Measurements from ENCODE around the gene MIB2. TPM values are rescaled to one million over a fixed set of nuclear protein-coding genes. Genes with fewer than 3 reads are reported as not detected.

Gene MIB2
- total and polyA plus RNA-seq, 8 donors: 21.5 to 871 (median 137) TPM

DNA sequence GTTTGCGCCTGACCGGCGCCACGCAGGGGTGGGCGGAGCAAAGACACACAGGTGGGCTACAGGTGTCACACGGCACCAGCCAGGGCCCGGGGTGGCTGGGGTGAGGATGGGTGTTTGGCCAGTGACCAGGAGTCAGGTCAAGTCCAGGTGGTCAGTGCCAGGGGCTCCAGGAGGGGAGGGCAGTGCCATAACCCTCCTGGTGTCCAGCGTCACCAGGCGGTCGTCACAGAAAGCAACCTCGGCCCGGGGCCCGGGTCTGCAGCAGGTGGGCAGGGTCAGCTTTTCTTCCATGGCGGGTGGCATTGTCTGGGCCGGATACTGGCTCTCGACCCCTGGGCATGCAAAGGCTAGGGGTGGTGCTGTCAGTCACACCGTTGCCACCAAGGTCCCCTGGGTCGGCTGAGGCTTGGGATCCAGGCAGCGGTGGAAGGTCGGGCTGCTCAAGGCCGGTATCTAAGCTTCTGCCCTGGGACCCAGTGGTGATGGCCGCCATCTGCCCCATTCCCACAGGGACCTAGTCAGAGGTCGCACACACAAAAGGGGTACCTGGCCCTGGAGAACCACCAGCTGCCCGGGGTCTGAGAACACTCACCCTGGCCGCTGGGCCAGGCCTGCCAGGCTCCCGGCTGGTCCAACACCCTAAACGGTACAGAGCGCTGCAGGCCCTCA, 17.1 kb upstream of the MIB2 start:
- H3K4me1 ChIP-seq: peaks cover 13 to 35% (median 20%) of the 10 kb centered on the region in 4 donors
- 74 to 85% (median 81%) methylated on average over 12 to 28 of the region's 28 CpGs for WGBS, 5 donors
- TF ChIP-seq EP300 (IDR thresholded peaks at IDR 0.05) (no peak), POLR2AphosphoS5 (IDR thresholded peaks at IDR 0.05) (no peak), POLR2A (IDR thresholded peaks at IDR 0.05) (no peak)
- TF ChIP-seq, protein P1, sequence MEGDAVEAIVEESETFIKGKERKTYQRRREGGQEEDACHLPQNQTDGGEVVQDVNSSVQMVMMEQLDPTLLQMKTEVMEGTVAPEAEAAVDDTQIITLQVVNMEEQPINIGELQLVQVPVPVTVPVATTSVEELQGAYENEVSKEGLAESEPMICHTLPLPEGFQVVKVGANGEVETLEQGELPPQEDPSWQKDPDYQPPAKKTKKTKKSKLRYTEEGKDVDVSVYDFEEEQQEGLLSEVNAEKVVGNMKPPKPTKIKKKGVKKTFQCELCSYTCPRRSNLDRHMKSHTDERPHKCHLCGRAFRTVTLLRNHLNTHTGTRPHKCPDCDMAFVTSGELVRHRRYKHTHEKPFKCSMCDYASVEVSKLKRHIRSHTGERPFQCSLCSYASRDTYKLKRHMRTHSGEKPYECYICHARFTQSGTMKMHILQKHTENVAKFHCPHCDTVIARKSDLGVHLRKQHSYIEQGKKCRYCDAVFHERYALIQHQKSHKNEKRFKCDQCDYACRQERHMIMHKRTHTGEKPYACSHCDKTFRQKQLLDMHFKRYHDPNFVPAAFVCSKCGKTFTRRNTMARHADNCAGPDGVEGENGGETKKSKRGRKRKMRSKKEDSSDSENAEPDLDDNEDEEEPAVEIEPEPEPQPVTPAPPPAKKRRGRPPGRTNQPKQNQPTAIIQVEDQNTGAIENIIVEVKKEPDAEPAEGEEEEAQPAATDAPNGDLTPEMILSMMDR (IDR thresholded peaks at IDR 0.05): no peak
- no peak overlapping the region for H3K27ac ChIP-seq
- no peak for DNase-seq
- intact Hi-C loops (cut with DNase I; ENCODE audit: low total_unique reads): no loop called here
- H3K36me3 ChIP-seq: no peaks in the 10 kb centered on the region
- no peak overlapping the region for H3K4me3 ChIP-seq
- H3K27me3 ChIP-seq: peaks cover 13 to 66% (median 41%) of the 10 kb centered on the region in 3 donors
- H3K9me3 ChIP-seq: no peaks in the 10 kb centered on the region

DNA sequence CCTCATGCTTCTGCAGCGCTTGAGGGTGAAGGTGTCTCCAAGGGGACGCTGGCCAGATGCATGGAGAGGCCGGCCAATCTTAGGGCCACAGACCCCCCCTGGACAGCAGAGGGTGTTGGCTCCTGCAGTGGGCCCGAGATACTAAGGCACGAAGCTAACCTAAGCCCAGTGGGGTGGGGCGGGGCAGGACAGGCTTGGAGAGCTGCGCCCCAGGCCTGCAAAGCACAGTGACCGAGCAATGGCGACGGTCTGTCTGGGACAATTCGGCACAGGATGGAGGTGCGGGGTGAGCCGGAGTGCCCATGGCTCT, 16.6 kb upstream of the MIB2 start:
- TF ChIP-seq POLR2AphosphoS5 (IDR thresholded peaks at IDR 0.05) (no peak), POLR2A (IDR thresholded peaks at IDR 0.05) (no peak), EP300 (IDR thresholded peaks at IDR 0.05) (no peak)
- TF ChIP-seq, protein P1 (IDR thresholded peaks at IDR 0.05): no peak
- peaks cover 13 to 71% (median 41%) of the 10 kb centered on the region in 3 donors for H3K27me3 ChIP-seq
- no peak for DNase-seq
- no peak overlapping the region for H3K27ac ChIP-seq
- WGBS, 5 donors: 83 to 88% (median 85%) methylated on average over 8 to 13 of the region's 13 CpGs
- no peaks in the 10 kb centered on the region for H3K9me3 ChIP-seq
- H3K4me1 ChIP-seq: peaks cover 13 to 35% (median 20%) of the 10 kb centered on the region in 4 donors
- no peak overlapping the region for H3K4me3 ChIP-seq
- intact Hi-C loops (cut with DNase I; ENCODE audit: low total_unique reads): no loop called here
- H3K36me3 ChIP-seq: no peaks in the 10 kb centered on the region

DNA sequence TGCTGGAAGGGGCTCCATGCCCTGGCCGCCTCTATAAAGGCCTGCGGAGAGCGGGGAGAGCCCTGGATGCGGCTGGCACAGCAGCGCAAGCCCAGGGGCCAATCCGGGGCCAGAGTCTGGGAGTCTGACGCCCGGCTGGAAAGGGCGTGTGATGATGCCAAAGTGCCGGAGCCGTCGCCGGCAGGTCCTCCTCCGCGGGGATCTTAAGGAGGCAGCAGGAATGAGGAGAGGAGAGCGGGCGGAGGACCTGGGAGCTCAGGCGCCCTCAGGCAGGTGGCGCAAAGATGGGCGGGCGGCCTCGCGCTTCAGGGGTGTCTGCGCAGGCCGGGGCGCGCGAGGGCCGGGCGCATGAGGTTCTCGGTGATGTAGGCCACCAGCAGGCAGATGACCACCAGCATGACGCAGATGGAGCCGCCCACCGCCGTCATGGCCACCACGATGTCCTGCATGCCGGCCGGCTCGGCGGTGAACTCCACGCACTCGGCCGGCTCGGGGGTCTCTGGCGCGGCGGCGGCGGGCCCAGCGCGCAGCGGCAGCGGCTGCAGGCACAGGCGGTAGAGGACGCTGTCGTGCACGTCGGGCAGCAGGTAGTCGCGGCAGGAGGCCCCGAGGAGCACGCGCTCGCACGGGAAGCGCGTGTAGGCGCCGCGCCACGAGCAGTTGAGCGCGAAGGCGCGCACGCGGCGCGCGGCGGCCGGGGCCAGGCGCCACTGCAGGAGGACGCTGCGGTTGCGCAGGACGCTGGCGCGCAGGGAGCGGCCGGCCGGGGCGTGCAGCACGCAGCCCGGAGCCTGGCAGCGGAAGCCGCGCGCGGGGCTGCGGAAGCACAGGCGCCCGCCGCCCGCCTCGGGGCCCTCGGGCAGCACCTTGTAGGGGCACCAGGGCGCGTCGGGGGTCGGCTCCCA, 16.0 kb upstream of the MIB2 start:
- H3K4me3 ChIP-seq: peak overlapping the region; percentile 31 to 50 (median 40)
- no peak for TF ChIP-seq EP300 (IDR thresholded peaks at IDR 0.05)
- TF ChIP-seq, protein P1 (IDR thresholded peaks at IDR 0.05): no peak
- TF ChIP-seq POLR2AphosphoS5 (IDR thresholded peaks at IDR 0.05): no peak
- TF ChIP-seq POLR2A (IDR thresholded peaks at IDR 0.05): no peak
- H3K27me3 ChIP-seq: peaks cover 13 to 77% (median 41%) of the 10 kb centered on the region in 3 donors
- no peaks in the 10 kb centered on the region for H3K36me3 ChIP-seq
- H3K9me3 ChIP-seq: no peaks in the 10 kb centered on the region
- H3K27ac ChIP-seq: no peak overlapping the region
- WGBS, 5 donors: 7 to 11% (median 9%) methylated on average over 53 to 111 of the region's 111 CpGs
- peak in 1 of 2 donors; percentile 66 for DNase-seq
- intact Hi-C loops (cut with DNase I; ENCODE audit: low total_unique reads): no loop called here
- H3K4me1 ChIP-seq: peaks cover 13 to 35% (median 20%) of the 10 kb centered on the region in 4 donors

DNA sequence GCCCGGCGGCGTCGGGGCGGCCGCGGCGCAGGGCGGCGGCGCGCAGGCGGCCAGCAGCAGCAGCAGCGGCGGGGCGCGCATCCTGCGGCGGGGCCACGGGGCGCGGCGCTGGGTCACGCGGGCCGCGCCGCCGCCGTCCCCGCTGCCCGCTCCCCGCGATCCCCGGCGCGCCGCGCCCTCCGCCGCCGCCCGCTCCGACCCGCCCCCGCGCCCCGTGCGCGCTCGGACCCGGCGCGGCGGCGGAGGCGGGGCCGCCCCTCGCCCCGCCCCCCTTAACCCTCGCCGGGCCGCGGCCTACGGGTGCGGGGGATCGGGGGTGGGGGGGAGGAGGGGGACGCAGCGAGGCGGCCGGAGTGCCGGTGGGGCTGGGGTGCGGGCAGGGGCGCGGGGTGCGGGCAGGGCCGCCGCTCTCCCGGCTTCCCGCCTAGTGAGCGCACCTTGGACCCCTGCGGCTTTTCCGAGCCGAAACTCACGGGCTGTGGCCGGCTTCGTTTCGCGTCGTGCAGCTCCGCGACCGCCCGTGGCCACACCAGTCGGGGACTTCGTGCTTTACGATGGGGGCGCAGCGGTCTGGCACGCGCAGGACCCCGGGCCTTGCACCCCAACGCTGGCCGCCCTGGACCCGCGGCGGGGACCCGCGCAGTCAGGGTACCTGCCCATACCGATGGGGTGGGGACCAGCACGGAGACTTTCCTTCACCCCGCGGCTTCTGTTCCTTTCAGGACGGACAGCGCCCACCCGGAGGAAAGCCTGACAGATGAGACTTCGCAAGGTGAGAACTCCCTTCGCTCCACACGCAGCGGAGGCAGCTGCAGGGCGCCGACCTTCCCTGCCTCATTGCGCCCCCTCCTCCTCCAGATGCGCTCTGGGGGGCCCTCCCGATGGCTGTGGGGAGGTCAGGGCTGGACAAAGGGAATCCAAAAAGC, 15.1 kb upstream of the MIB2 start, which contains the start of gene FNDC10:
TSS of gene FNDC10 (minus strand) at position 201 of the 926 bp plus-strand sequence. CDS start at position 81, 120 bp downstream.
- WGBS, 5 donors: 5 to 17% (median 8%) methylated on average over 13 to 98 of the region's 125 CpGs
- intact Hi-C loops (cut with DNase I; ENCODE audit: low total_unique reads): no loop called here
- H3K9me3 ChIP-seq: no peaks in the 10 kb centered on the region
- DNase-seq: no peak
- H3K36me3 ChIP-seq: no peaks in the 10 kb centered on the region
- no peak within 1 kb of the TSS for H3K27ac ChIP-seq
- peaks cover 13 to 35% (median 20%) of the 10 kb centered on the region in 4 donors for H3K4me1 ChIP-seq
- H3K27me3 ChIP-seq: peaks cover 13 to 86% (median 41%) of the 10 kb centered on the region in 3 donors
- TF ChIP-seq POLR2AphosphoS5 (IDR thresholded peaks at IDR 0.05) (no peak), EP300 (IDR thresholded peaks at IDR 0.05) (no peak), POLR2A (IDR thresholded peaks at IDR 0.05) (no peak)
- TF ChIP-seq, protein P1 (IDR thresholded peaks at IDR 0.05): no peak
- peak within 1 kb of the TSS; percentile 40 to 57 (median 44) for H3K4me3 ChIP-seq

All from stomach (tissue), 9 donors.